Tibial nerve (tissue), 4 donors: Measurements from ENCODE around the gene WDR82. TPM values are rescaled to one million over a fixed set of nuclear protein-coding genes. Genes with fewer than 3 reads are reported as not detected.

ENCODE experiments used
- DNase-seq, 2 donors: peaks; one replicate each; pipeline ENCODE4 v3.0.0-alpha.2; 2019; ENCODE audit warnings: low spot score in 2 of 2
- H3K27ac ChIP-seq, 4 donors: fragments of 200-600 bp; sonication (generic) in 3 of 4; one replicate each; pipeline ENCODE4 v1.5.1; 2017 to 2019; ENCODE audit warnings: mild to moderate bottlenecking in 1 of 4
- H3K27me3 ChIP-seq, 2 donors: fragments of 200-600 bp; sonication (generic) in 1 of 2; one replicate each; pipeline versions ENCODE4 v1.5.1 to v1.6.0; 2017 to 2019
- H3K36me3 ChIP-seq, 3 donors: fragments of 200-600 bp; sonication (generic); one replicate each; pipeline ENCODE4 v1.5.1; 2018 to 2019
- H3K4me1 ChIP-seq, 4 donors: fragments of 200-600 bp; sonication (generic) in 3 of 4; one replicate each; pipeline ENCODE4 v1.5.1; 2017 to 2019
- H3K4me3 ChIP-seq, 4 donors: fragments of 200-600 bp; sonication (generic) in 3 of 4; one replicate each; pipeline ENCODE4 v1.5.1; 2017 to 2019; ENCODE audit warnings: mild to moderate bottlenecking in 1 of 4, moderate library complexity in 1 of 4
- H3K9me3 ChIP-seq, 4 donors: fragments of 200-600 bp; sonication (generic) in 3 of 4; one replicate each; pipeline ENCODE4 v1.5.1; 2017 to 2019
- EP300 ChIP-seq, 2 donors: sonication (generic); formaldehyde crosslinking; IDR thresholded peaks; one replicate each; pipeline ENCODE4 v1.6.1; 2017; ENCODE audit warnings: antibody characterized with exemption in 2 of 2, mild to moderate bottlenecking in 1 of 2
- POLR2A ChIP-seq, 2 donors: fragments of 450-650 bp; IDR thresholded peaks; one replicate each; pipeline ENCODE4 v1.6.1; 2017; ENCODE audit warnings: antibody characterized with exemption in 2 of 2, mild to moderate bottlenecking in 2 of 2, moderate library complexity in 2 of 2
- WGBS, 2 donors: methylation state at CpG; one replicate each; pipeline ENCODE4 v1.1.5; 2018; 5-methylcytosine and 5-hydroxymethylcytosine counted together
- total RNA-seq, 4 donors: library from RNA; depleted of rRNA; stranded (reverse); fragments of >200 nt; gene quantifications; one replicate each; pipeline ENCODE4 v1.1.0, GENCODE V29; 2016
- TF ChIP-seq, protein P1 (sequence below), 5 experiments: fragments of 200-600 bp in 3 of 5; fragments of 450-650 bp in 2 of 5; sonication (generic) in 3 of 5; IDR thresholded peaks; one replicate each; pipeline ENCODE4 v1.5.1; 2016 to 2019; ENCODE audit warnings: antibody characterized with exemption in 5 of 5, mild to moderate bottlenecking in 3 of 5, moderate library complexity in 2 of 5

The WDR82 gene
- total RNA-seq, 4 donors from 2014 or later, result 42.1 to 52.9 (median 48.6) TPM

GRCh38 chr3:52216585-52217408, 61.7 kb downstream of the WDR82 start:
- Histone ChIP-seq H3K27ac (peak overlapping the region in 2 of 4 donors; percentile 38 to 73), H3K9me3 (no peaks in the 10 kb centered on the region), H3K27me3 (no peaks in the 10 kb centered on the region), H3K36me3 (peaks cover 2 to 41% (median 16%) of the 10 kb centered on the region in 3 donors), H3K4me1 (peaks cover 0 to 32% (median 15%) of the 10 kb centered on the region in 4 donors), H3K4me3 (no peak overlapping the region)
- DNase-seq, result peak in 1 of 2 donors; percentile 36
- WGBS, 2 donors, result 39 to 41% methylated on average over 13 of the region's 13 CpGs
- TF ChIP-seq, protein P1, sequence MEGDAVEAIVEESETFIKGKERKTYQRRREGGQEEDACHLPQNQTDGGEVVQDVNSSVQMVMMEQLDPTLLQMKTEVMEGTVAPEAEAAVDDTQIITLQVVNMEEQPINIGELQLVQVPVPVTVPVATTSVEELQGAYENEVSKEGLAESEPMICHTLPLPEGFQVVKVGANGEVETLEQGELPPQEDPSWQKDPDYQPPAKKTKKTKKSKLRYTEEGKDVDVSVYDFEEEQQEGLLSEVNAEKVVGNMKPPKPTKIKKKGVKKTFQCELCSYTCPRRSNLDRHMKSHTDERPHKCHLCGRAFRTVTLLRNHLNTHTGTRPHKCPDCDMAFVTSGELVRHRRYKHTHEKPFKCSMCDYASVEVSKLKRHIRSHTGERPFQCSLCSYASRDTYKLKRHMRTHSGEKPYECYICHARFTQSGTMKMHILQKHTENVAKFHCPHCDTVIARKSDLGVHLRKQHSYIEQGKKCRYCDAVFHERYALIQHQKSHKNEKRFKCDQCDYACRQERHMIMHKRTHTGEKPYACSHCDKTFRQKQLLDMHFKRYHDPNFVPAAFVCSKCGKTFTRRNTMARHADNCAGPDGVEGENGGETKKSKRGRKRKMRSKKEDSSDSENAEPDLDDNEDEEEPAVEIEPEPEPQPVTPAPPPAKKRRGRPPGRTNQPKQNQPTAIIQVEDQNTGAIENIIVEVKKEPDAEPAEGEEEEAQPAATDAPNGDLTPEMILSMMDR (IDR thresholded peaks at IDR 0.05), result no peak
- TF ChIP-seq EP300 (IDR thresholded peaks at IDR 0.05) (peak in 1 of 2 donors; percentile 53), POLR2A (IDR thresholded peaks at IDR 0.05) (peak in 1 of 2 donors; percentile 7)

GRCh38 chr3:52215351-52215750, 63.1 kb downstream of the WDR82 start:
- 89 to 91% methylated on average over 7 of the region's 7 CpGs for WGBS, 2 donors
- peaks cover 2 to 53% (median 24%) of the 10 kb centered on the region in 3 donors for H3K36me3 ChIP-seq

DNA sequence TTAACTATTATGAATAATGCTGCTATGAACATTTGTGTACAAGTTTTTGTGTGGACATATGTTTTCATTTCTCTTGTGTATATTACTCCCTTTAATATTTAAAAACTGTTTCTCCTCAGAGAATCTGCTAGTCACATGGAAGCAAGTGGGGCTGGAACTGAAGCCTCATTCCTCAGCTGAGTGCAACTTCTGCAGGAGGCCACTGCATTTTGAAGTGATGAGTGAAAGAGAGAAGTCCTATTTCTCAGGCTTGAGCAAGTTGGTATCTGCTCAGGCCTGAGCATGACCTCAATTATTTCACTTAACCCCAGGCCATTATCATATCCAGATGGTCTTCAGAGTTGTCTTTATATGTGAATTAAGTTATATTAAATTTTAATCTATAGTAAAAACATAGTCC, 64.5 kb downstream of the WDR82 start:
- Histone ChIP-seq H3K27ac (no peak overlapping the region), H3K27me3 (no peaks in the 10 kb centered on the region), H3K4me1 (peaks cover 0 to 25% (median 11%) of the 10 kb centered on the region in 4 donors), H3K4me3 (no peak overlapping the region), H3K36me3 (peaks cover 6 to 68% (median 24%) of the 10 kb centered on the region in 3 donors), H3K9me3 (no peaks in the 10 kb centered on the region)
- DNase-seq, result no peak
- TF ChIP-seq EP300 (IDR thresholded peaks at IDR 0.05) (no peak), POLR2A (IDR thresholded peaks at IDR 0.05) (no peak)
- TF ChIP-seq, protein P1 (IDR thresholded peaks at IDR 0.05), result no peak

More at GRCh38 chr3:52215351-52215750, 63.1 kb downstream of the WDR82 start:
- H3K4me1 ChIP-seq, result peaks cover 0 to 27% (median 12%) of the 10 kb centered on the region in 4 donors
- H3K27ac ChIP-seq, result no peak overlapping the region
- H3K27me3 ChIP-seq, result no peaks in the 10 kb centered on the region
- no peak for DNase-seq
- H3K4me3 ChIP-seq, result no peak overlapping the region
- no peaks in the 10 kb centered on the region for H3K9me3 ChIP-seq
- TF ChIP-seq, protein P1 (IDR thresholded peaks at IDR 0.05), result no peak
- TF ChIP-seq EP300 (IDR thresholded peaks at IDR 0.05) (no peak), POLR2A (IDR thresholded peaks at IDR 0.05) (no peak)

DNA sequence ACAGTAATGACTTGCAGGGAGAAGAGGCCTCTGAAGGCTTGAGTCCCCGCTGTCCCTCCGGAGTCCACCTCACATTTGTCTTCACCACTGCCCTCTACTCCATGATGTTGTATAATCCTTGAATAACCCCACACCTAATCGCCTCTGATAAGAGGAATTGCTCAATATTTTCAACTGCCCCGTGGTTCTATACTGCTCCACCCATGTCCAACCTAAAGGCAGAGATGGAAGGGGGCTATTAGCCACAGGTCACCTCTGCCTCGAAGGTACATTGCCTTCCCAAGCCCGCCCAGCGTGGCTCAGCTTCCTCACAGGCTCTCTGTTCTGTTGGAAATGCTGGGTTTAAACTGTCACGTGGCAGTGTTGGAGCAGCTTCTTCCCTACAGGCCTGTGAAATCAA, 65.4 kb downstream of the WDR82 start:
- Histone ChIP-seq H3K27me3 (no peaks in the 10 kb centered on the region), H3K4me3 (no peak overlapping the region), H3K27ac (no peak overlapping the region), H3K36me3 (peaks cover 6 to 77% (median 28%) of the 10 kb centered on the region in 3 donors), H3K4me1 (peaks cover 0 to 17% (median 11%) of the 10 kb centered on the region in 4 donors), H3K9me3 (no peaks in the 10 kb centered on the region)
- WGBS, 2 donors, result 75 to 85% methylated on average over 8 of the region's 8 CpGs
- TF ChIP-seq EP300 (IDR thresholded peaks at IDR 0.05), result no peak
- no peak for TF ChIP-seq POLR2A (IDR thresholded peaks at IDR 0.05)
- DNase-seq, result no peak

DNA sequence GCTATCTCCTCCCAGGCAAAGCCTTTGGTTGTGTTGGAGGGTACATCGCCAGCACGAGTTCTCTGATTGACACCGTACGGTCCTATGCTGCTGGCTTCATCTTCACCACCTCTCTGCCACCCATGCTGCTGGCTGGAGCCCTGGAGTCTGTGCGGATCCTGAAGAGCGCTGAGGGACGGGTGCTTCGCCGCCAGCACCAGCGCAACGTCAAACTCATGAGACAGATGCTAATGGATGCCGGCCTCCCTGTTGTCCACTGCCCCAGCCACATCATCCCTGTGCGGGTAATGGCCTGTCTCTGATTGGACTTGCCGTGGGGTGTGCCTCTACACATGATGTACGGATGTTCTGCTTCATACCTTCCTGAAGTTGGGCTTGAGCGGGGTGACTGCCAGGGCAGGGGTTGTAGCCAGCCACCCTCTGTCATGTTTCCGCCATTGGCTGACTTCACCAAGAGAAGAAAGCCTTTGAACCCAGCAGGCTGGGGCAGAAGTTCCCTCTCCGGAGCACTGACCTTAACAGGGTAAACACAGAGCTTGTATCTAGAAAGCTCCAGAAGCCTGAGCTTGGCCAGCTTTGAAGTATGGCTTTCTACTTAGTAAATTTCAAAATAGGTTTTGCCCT, 67.1 kb downstream of the WDR82 start:
- no peak for DNase-seq
- Histone ChIP-seq H3K27me3 (no peaks in the 10 kb centered on the region), H3K4me1 (peaks cover 0 to 3% (median under 1%) of the 10 kb centered on the region in 4 donors), H3K36me3 (peaks cover 6 to 93% (median 30%) of the 10 kb centered on the region in 3 donors), H3K9me3 (no peaks in the 10 kb centered on the region), H3K4me3 (no peak overlapping the region), H3K27ac (no peak overlapping the region)
- WGBS, 2 donors, result 87 to 91% methylated on average over 18 of the region's 18 CpGs
- no peak for TF ChIP-seq EP300 (IDR thresholded peaks at IDR 0.05)
- TF ChIP-seq, protein P1 (IDR thresholded peaks at IDR 0.05), result no peak
- TF ChIP-seq POLR2A (IDR thresholded peaks at IDR 0.05), result no peak
